GM12878 (cell line): Measurements from ENCODE around the gene C17orf58. TPM values are rescaled to one million over a fixed set of nuclear protein-coding genes. Genes with fewer than 3 reads are reported as not detected.

Experiments
- ATAC-seq: fragments of 200-7000 bp; cut with Tn5 transposase; 3 replicates; pipeline ENCODE4 v1.9.1; 2020; ENCODE audit warnings: mild to moderate bottlenecking, moderate library complexity
- BruUV-seq: library from RNA; stranded (reverse); fragments of 400-500 nt; replicated peaks from 2 replicates; lab custom pipeline; 2021; lab: Mats Ljungman, UMichigan
- CTCF ChIA-PET: fragments of 300-600 bp; sonication (Branson Sonifier 250); formaldehyde crosslinking; extraction: SDS; loops from one replicate; lab custom pipeline; 2021; ENCODE audit warnings: inconsistent platforms; lab: Yijun Ruan, JAX
- POLR2A ChIA-PET: fragments of 350-600 bp; formaldehyde crosslinking; extraction: SDS; loops from one replicate; lab custom pipeline; 2021; ENCODE audit warnings: inconsistent platforms; lab: Charles Lee
- RAD21 ChIA-PET: fragments of 300-600 bp; sonication (Branson Sonifier 250); formaldehyde crosslinking; loops from one replicate; lab custom pipeline; 2023; ENCODE audit warnings: antibody characterized with exemption; ENCODE audit not compliant: unreplicated experiment; lab: Charles Lee
- SMC1A ChIA-PET: fragments of 300-600 bp; sonication (Branson Sonifier 250); formaldehyde crosslinking; loops from one replicate; lab custom pipeline; 2023; ENCODE audit not compliant: unreplicated experiment, uncharacterized antibody; lab: Charles Lee
- DNase-seq: peaks from one replicate; pipeline ENCODE4 v3.0.0-alpha.2; 2011; ENCODE audit warnings: low read depth, low spot score
- FAIRE-seq: peaks from 3 replicates; lab custom pipeline; 2011; peaks lifted over from hg19 to GRCh38; lab: Jason Lieb, UNC
- H2AFZ ChIP-seq: 2 replicates; pipeline ENCODE4 v1.6.0; 2011; ENCODE audit warnings: low read depth, low read length, control low read depth; ENCODE audit not compliant: control insufficient read depth
- H3K27ac ChIP-seq: 2 replicates; pipeline ENCODE4 v1.5.1; 2011; ENCODE audit warnings: control low read depth; ENCODE audit not compliant: control insufficient read depth, insufficient read depth
- H3K27me3 ChIP-seq, 2 experiments: replicated peaks in 1 of 2; 2 replicates each; pipeline versions ENCODE4 v1.6.0 to v1.6.1; 2011; ENCODE audit warnings: low read length in 1 of 2; ENCODE audit not compliant: control insufficient read depth in 2 of 2, insufficient read depth in 2 of 2
- H3K36me3 ChIP-seq, 2 experiments: 2 replicates each; pipeline ENCODE4 v1.5.1; 2011; ENCODE audit warnings: low read length in 1 of 2; ENCODE audit not compliant: control insufficient read depth in 2 of 2, insufficient read depth in 2 of 2
- H3K4me1 ChIP-seq: 2 replicates; pipeline ENCODE4 v1.6.1; 2011; ENCODE audit warnings: mild to moderate bottlenecking, low read length, moderate library complexity, mixed read lengths; ENCODE audit not compliant: control insufficient read depth, insufficient read depth
- H3K4me2 ChIP-seq: 2 replicates; pipeline ENCODE4 v1.6.0; 2011; ENCODE audit warnings: control low read depth; ENCODE audit not compliant: control insufficient read depth, insufficient read depth
- H3K4me3 ChIP-seq: fragments of 200-600 bp; sonication (generic); 2 replicates; pipeline ENCODE4 v1.5.1; 2016
- H3K79me2 ChIP-seq: 2 replicates; pipeline ENCODE4 v1.6.0; 2011; ENCODE audit warnings: low read length; ENCODE audit not compliant: control insufficient read depth, insufficient read depth
- H3K9ac ChIP-seq: 2 replicates; pipeline ENCODE4 v1.8.0; 2011; ENCODE audit warnings: low read length, control low read depth, mixed read lengths; ENCODE audit not compliant: control insufficient read depth, insufficient read depth
- H3K9me3 ChIP-seq: replicated peaks from 3 replicates; pipeline ENCODE4 v1.5.1; 2011; ENCODE audit warnings: mild to moderate bottlenecking, low read length; ENCODE audit not compliant: control insufficient read depth, insufficient read depth
- H4K20me1 ChIP-seq: 2 replicates; pipeline ENCODE4 v1.6.0; 2011; ENCODE audit not compliant: control insufficient read depth, insufficient read depth
- ATF7 ChIP-seq: fragments of 450-650 bp; IDR thresholded peaks from 2 replicates; pipeline ENCODE4 v1.6.1; 2016; ENCODE audit warnings: low read depth, mild to moderate bottlenecking
- IKZF1 ChIP-seq: fragments of 450-650 bp; conservative IDR thresholded peaks from 2 replicates; pipeline ENCODE4 v1.6.1; 2017; ENCODE audit warnings: antibody characterized with exemption, mild to moderate bottlenecking
- KAT2A ChIP-seq: conservative IDR thresholded peaks from 2 replicates; pipeline ENCODE4 v1.6.1; 2011; ENCODE audit warnings: low read depth, low read length; ENCODE audit not compliant: control insufficient read depth
- LARP7 ChIP-seq: fragments of 450-650 bp; IDR thresholded peaks from 2 replicates; pipeline ENCODE4 v1.6.1; 2017; ENCODE audit warnings: mild to moderate bottlenecking
- NFYA ChIP-seq: IDR thresholded peaks from 2 replicates; pipeline ENCODE4 v1.6.1; 2011; ENCODE audit warnings: low read depth, mild to moderate bottlenecking, low read length, improper control_type of control experiment, borderline replicate concordance
- NRF1 ChIP-seq: conservative IDR thresholded peaks from 2 replicates; pipeline ENCODE4 v1.6.1; 2011; ENCODE audit warnings: mild to moderate bottlenecking, low read depth, low read length, improper control_type of control experiment
- RAD21 ChIP-seq: IDR thresholded peaks from 2 replicates; pipeline ENCODE4 v1.6.1; 2011; ENCODE audit warnings: mild to moderate bottlenecking, low read depth, low read length, moderate library complexity; ENCODE audit not compliant: insufficient read depth
- SMC3 ChIP-seq: IDR thresholded peaks from 2 replicates; pipeline ENCODE4 v1.6.1; 2011; ENCODE audit warnings: low read length, improper control_type of control experiment, borderline replicate concordance
- ZNF207 ChIP-seq: fragments of 450-650 bp; IDR thresholded peaks from 2 replicates; pipeline ENCODE4 v1.6.1; 2014; ENCODE audit warnings: antibody characterized with exemption, mild to moderate bottlenecking, borderline replicate concordance
- ZNF24 ChIP-seq: fragments of 450-650 bp; IDR thresholded peaks from 2 replicates; pipeline ENCODE4 v1.6.1; 2017; ENCODE audit warnings: antibody characterized with exemption, mild to moderate bottlenecking
- WGBS: methylation state at CpG from one replicate; pipeline ENCODE4 v1.1.6; 2016; ENCODE audit warnings: low lambda C conversion rate; ENCODE audit not compliant: insufficient replicate concordance, insufficient coverage; ENCODE audit errors: missing lambda C conversion rate; 5-methylcytosine and 5-hydroxymethylcytosine counted together
- in situ Hi-C: fragments of 300-500 bp; cut with MboI; formaldehyde crosslinking; loops from 9 replicates; pipeline ENCODE4 v1.14.3; 2018; ENCODE audit warnings: mixed read lengths
- intact Hi-C: fragments of 100-400 bp; cut with micrococcal nuclease; formaldehyde crosslinking; loops from one replicate; pipeline ENCODE4 v1.14.2; 2022; ENCODE audit not compliant: unreplicated experiment
- polyA plus RNA-seq, 11 experiments: library from polyadenylated mRNA; depleted of rRNA in 4 of 11; unstranded in 6 of 11; stranded (reverse) in 5 of 11; fragments of >200 nt; fragmentation: Nextera tagmentation in 4 of 11; fragmentation: Illumina TruSeq in 1 of 11; extraction: Ambion mirVana in 4 of 11; extraction: Trizol in 1 of 11; gene quantifications; 1 replicate in 1 of 11; 2 replicates in 10 of 11; pipeline versions ENCODE4 v1.2.1 to v1.2.3, GENCODE V29; 2011 to 2016; ENCODE audit warnings: inconsistent platforms in 2 of 11, missing spikeins in 2 of 11, low read depth in 1 of 11
- total RNA-seq, 4 experiments: library from RNA; depleted of rRNA in 3 of 4; stranded (reverse); fragments of >200 nt in 3 of 4; fragmentation: Illumina TruSeq in 1 of 4; extraction: Trizol in 1 of 4; gene quantifications; 2 replicates each; pipeline versions ENCODE4 v1.2.1 to v1.2.3, GENCODE V29; 2013 to 2021
- TF ChIP-seq, protein P1 (sequence below): IDR thresholded peaks from 2 replicates; pipeline ENCODE4 v1.6.1; 2012; ENCODE audit warnings: low read depth, low read length, improper control_type of control experiment
- TF ChIP-seq, protein P2 (sequence below): fragments of 450-650 bp; IDR thresholded peaks from 2 replicates; pipeline ENCODE4 v1.6.1; 2014; ENCODE audit warnings: mild to moderate bottlenecking

The C17orf58 gene
- total and polyA plus RNA-seq, 10 of the 15 experiments (the other 5 are each of a cell fraction or from before 2014, with no cell fraction given) = 3.3 to 12.3 (median 6.2) TPM

DNA sequence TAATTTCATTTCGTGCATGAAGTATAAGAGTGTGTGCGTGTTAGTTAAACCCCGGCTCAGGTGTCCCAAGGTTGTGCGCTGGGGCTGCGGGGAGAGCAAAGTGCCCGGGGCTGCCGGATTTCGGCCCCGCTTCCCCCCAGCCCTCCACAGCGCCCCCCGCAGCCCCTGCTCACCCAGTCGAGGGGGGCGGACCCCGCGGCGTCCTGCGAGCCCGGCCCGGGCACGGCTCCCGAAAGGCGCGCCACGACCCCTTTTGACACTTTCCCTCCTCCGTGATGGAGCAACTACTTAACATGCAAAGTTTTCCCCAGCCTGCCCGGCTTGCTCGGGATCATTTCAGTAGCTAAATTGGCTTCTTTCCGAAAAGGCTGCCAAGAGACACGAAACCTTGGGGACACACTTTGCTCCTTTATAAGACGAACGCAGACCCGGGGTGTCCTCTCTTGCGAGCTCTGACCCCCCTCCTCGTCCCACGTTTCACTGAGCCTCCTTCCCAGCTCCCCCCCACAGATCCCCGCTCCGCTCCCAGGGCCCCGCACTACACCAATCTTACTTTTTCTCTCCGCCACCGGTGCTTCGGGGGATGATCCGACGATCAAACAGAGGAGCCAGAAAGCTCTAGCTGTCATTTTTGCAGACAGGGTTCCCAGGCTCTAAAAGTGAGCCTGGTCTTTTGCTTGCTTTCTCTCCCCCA, 552 bp downstream of the C17orf58 start:
- TF ChIP-seq, protein P1, sequence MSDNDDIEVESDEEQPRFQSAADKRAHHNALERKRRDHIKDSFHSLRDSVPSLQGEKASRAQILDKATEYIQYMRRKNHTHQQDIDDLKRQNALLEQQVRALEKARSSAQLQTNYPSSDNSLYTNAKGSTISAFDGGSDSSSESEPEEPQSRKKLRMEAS = no peak
- TF ChIP-seq ATF7 (no peak), ZNF24 (no peak), NRF1 (no peak), RAD21 (no peak), LARP7 (no peak), SMC3 (no peak), IKZF1 (no peak), KAT2A (no peak), NFYA (no peak), ZNF207 (no peak)
- TF ChIP-seq, protein P2, sequence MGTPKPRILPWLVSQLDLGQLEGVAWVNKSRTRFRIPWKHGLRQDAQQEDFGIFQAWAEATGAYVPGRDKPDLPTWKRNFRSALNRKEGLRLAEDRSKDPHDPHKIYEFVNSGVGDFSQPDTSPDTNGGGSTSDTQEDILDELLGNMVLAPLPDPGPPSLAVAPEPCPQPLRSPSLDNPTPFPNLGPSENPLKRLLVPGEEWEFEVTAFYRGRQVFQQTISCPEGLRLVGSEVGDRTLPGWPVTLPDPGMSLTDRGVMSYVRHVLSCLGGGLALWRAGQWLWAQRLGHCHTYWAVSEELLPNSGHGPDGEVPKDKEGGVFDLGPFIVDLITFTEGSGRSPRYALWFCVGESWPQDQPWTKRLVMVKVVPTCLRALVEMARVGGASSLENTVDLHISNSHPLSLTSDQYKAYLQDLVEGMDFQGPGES = no peak
- SMC1A ChIA-PET = interaction anchor here (0.8 to 1.5 kb wide), 2 partner anchors 22 to 24 kb away, joined by 3 to 5 read pairs; no protein-coding TSS in a partner anchor
- H2AFZ ChIP-seq = no peak overlapping the region
- BruUV-seq = no TSS peak
- DNase-seq (no peak), FAIRE-seq (no peak), ATAC-seq (no peak)
- in situ Hi-C loops = no loop called here
- H3K4me2 ChIP-seq = peak overlapping the region; percentile 94
- H3K36me3 ChIP-seq = no peaks in the 10 kb centered on the region
- H3K79me2 ChIP-seq = no peaks in the 10 kb centered on the region
- POLR2A ChIA-PET = interaction anchor here (1.3 kb wide), 1 partner anchor 24 kb away, joined by 7 read pairs; no protein-coding TSS in a partner anchor
- no peaks in the 10 kb centered on the region for H3K9me3 ChIP-seq
- no peak overlapping the region for H3K27ac ChIP-seq
- RAD21 ChIA-PET = no interaction called here
- peak overlapping the region; percentile 65 for H3K4me3 ChIP-seq
- no peaks in the 10 kb centered on the region for H4K20me1 ChIP-seq
- peaks cover 7% of the 10 kb centered on the region for H3K4me1 ChIP-seq
- CTCF ChIA-PET = interaction anchor here (1.2 to 3.7 kb wide), 3 partner anchors 10 to 16 kb away, joined by 5 to 17 read pairs (median 6); no protein-coding TSS in a partner anchor
- H3K27me3 ChIP-seq = peaks cover 0 to 3% of the 10 kb centered on the region in 2 experiments; a peak in 2 of 4 replicates
- WGBS = 4% methylated on average over 33 of the region's 43 CpGs
- intact Hi-C loops = no loop called here
- no peak overlapping the region; the same call in 1 of the 2 replicates for H3K9ac ChIP-seq
